ENCODE results near the gene AKTIP. TPM values are rescaled to one million over a fixed set of nuclear protein-coding genes. Genes with fewer than 3 reads are reported as not detected.
A peak's percentile ranks its signal among the peaks of the same experiment; 100 is the strongest.
"Not testable (repeated sequence)": the region's sequence is repeated elsewhere in the genome, so short reads cannot be mapped to it uniquely, and the experiment has no call there.

The AKTIP gene
- total RNA-seq, 2 experiments from 2014 or later, result 57.9 to 61.3 TPM

- Mint-ChIP-seq H3K27ac (no peak overlapping the region), H3K36me3 (ENCODE audit: low read depth) (no peaks in the 10 kb centered on the region), H3K9me3 (no peaks in the 10 kb centered on the region), H3K4me3 (no peak overlapping the region), H3K27me3 (no peaks in the 10 kb centered on the region), H3K4me1 (peaks cover 3% of the 10 kb centered on the region)
- DNase-seq, result no peak
- CTCF ChIA-PET, result interaction anchor here (1.5 kb wide), 1 partner anchor 10 kb away, joined by 7 read pairs; no protein-coding TSS in a partner anchor
- POLR2A ChIA-PET, result interaction anchor here (0.6 kb wide), 1 partner anchor 92 kb away, joined by 6 read pairs; no protein-coding TSS in a partner anchor
Observed at GRCh38 chr16:53529513-53529912, 26.5 kb upstream of the AKTIP start.

GRCh38 chr16:53528797-53529196 lies 25.8 kb upstream of the AKTIP start:
- DNase-seq, result no peak
- H3K36me3 Mint-ChIP-seq (ENCODE audit: low read depth), result no peaks in the 10 kb centered on the region
- H3K4me1 Mint-ChIP-seq, result no peaks in the 10 kb centered on the region
- ChIA-PET POLR2A (no interaction called here), CTCF (interaction anchor here (1.2 to 1.5 kb wide), 2 partner anchors 10 to 18 kb away, joined by 3 to 7 read pairs; no protein-coding TSS in a partner anchor)
- no peaks in the 10 kb centered on the region for H3K9me3 Mint-ChIP-seq
- H3K4me3 Mint-ChIP-seq, result no peak overlapping the region
- no peak overlapping the region for H3K27ac Mint-ChIP-seq
- peaks cover under 1% of the 10 kb centered on the region for H3K27me3 Mint-ChIP-seq

GRCh38 chr16:53523971-53524548 lies 21.1 kb upstream of the AKTIP start:
- Mint-ChIP-seq H3K27ac (no peak overlapping the region), H3K4me1 (peaks cover 10% of the 10 kb centered on the region), H3K4me3 (no peak overlapping the region), H3K9me3 (no peaks in the 10 kb centered on the region), H3K27me3 (peaks cover 6% of the 10 kb centered on the region), H3K36me3 (ENCODE audit: low read depth) (no peaks in the 10 kb centered on the region)
- no peak for DNase-seq
- POLR2A ChIA-PET, result no interaction called here
- CTCF ChIA-PET, result interaction anchor here (1.0 to 1.1 kb wide), 2 partner anchors 10 to 11 kb away, joined by 3 read pairs; no protein-coding TSS in a partner anchor

- no peak overlapping the region for H3K4me3 Mint-ChIP-seq
- no peaks in the 10 kb centered on the region for H3K9me3 Mint-ChIP-seq
- ChIA-PET POLR2A (no interaction called here), CTCF (interaction anchor here (1.1 to 1.2 kb wide), 2 partner anchors 11 to 393 kb away, joined by 3 to 4 read pairs; no protein-coding TSS in a partner anchor)
- H3K4me1 Mint-ChIP-seq, result peaks cover 18% of the 10 kb centered on the region
- H3K36me3 Mint-ChIP-seq (ENCODE audit: low read depth), result no peaks in the 10 kb centered on the region
- peak overlapping the region; percentile 57 for H3K27ac Mint-ChIP-seq
- no peak for DNase-seq
- peaks cover 6% of the 10 kb centered on the region for H3K27me3 Mint-ChIP-seq
Observed at GRCh38 chr16:53523126-53523804, 20.3 kb upstream of the AKTIP start.

- peaks cover 6% of the 10 kb centered on the region for H3K27me3 Mint-ChIP-seq
- ChIA-PET CTCF (interaction anchor here (0.6 to 1.9 kb wide), 8 partner anchors 10 to 464 kb away, joined by 3 to 8 read pairs (median 4); partner anchors contain the start of gene CHD9), POLR2A (no interaction called here)
- peaks cover 40% of the 10 kb centered on the region for H3K4me1 Mint-ChIP-seq
- DNase-seq, result no peak
- H3K9me3 Mint-ChIP-seq, result no peaks in the 10 kb centered on the region
- peak overlapping the region; percentile 71 for H3K4me3 Mint-ChIP-seq
- H3K36me3 Mint-ChIP-seq (ENCODE audit: low read depth), result peaks cover 2% of the 10 kb centered on the region
- H3K27ac Mint-ChIP-seq, result peak overlapping the region; percentile 93
Observed at GRCh38 chr16:53519417-53520091, 16.5 kb upstream of the AKTIP start.

GRCh38 chr16:53518550-53519416 lies 15.8 kb upstream of the AKTIP start:
- POLR2A ChIA-PET, result no interaction called here
- peaks cover 43% of the 10 kb centered on the region for H3K4me1 Mint-ChIP-seq

GRCh38 chr16:53517851-53518250 lies 14.8 kb upstream of the AKTIP start:
- Mint-ChIP-seq H3K9me3 (peaks cover 7% of the 10 kb centered on the region), H3K27ac (peak overlapping the region; percentile 93), H3K4me3 (peak overlapping the region; percentile 71), H3K4me1 (peaks cover 43% of the 10 kb centered on the region), H3K27me3 (peaks cover 5% of the 10 kb centered on the region), H3K36me3 (ENCODE audit: low read depth) (peaks cover 13% of the 10 kb centered on the region)
- no peak for DNase-seq
- ChIA-PET POLR2A (interaction anchor here (0.6 kb wide), 1 partner anchor 77 kb away, joined by 3 read pairs; no protein-coding TSS in a partner anchor), CTCF (interaction anchor here (0.9 to 1.6 kb wide), 4 partner anchors 14 to 37 kb away, joined by 4 to 5 read pairs (median 4); partner anchors contain the start of gene AKTIP)

More at GRCh38 chr16:53518550-53519416, 15.8 kb upstream of the AKTIP start:
- CTCF ChIA-PET, result interaction anchor here (0.6 to 1.9 kb wide), 9 partner anchors 10 to 463 kb away, joined by 3 to 8 read pairs (median 4); partner anchors contain the start of gene CHD9
- Mint-ChIP-seq H3K27me3 (peaks cover 6% of the 10 kb centered on the region), H3K4me3 (peak overlapping the region; percentile 71), H3K27ac (peak overlapping the region; percentile 93), H3K9me3 (peaks cover 6% of the 10 kb centered on the region), H3K36me3 (ENCODE audit: low read depth) (peaks cover 6% of the 10 kb centered on the region)
- DNase-seq, result peak; percentile 88

- Mint-ChIP-seq H3K36me3 (ENCODE audit: low read depth) (peaks cover 16% of the 10 kb centered on the region), H3K4me1 (peaks cover 46% of the 10 kb centered on the region), H3K9me3 (peaks cover 13% of the 10 kb centered on the region), H3K27me3 (no peaks in the 10 kb centered on the region), H3K27ac (no peak overlapping the region), H3K4me3 (no peak overlapping the region)
- DNase-seq, result no peak
- ChIA-PET CTCF (interaction anchor here (0.7 to 1.4 kb wide), 2 partner anchors 10 to 58 kb away, joined by 3 read pairs; no protein-coding TSS in a partner anchor), POLR2A (no interaction called here)
Observed at GRCh38 chr16:53515811-53516210, 12.8 kb upstream of the AKTIP start.

- no peak overlapping the region for H3K4me3 Mint-ChIP-seq
- no peak for DNase-seq
- H3K4me1 Mint-ChIP-seq, result peaks cover 51% of the 10 kb centered on the region
- no peak overlapping the region for H3K27ac Mint-ChIP-seq
- CTCF ChIA-PET, result interaction anchor here (1.4 kb wide), 1 partner anchor 58 kb away, joined by 3 read pairs; no protein-coding TSS in a partner anchor
- no peaks in the 10 kb centered on the region for H3K27me3 Mint-ChIP-seq
- H3K9me3 Mint-ChIP-seq, result peaks cover 13% of the 10 kb centered on the region
- POLR2A ChIA-PET, result no interaction called here
- H3K36me3 Mint-ChIP-seq (ENCODE audit: low read depth), result peaks cover 16% of the 10 kb centered on the region
Observed at GRCh38 chr16:53515259-53515658, 12.2 kb upstream of the AKTIP start.

- peaks cover 13% of the 10 kb centered on the region for H3K9me3 Mint-ChIP-seq
- POLR2A ChIA-PET, DNase-seq, H3K4me3 Mint-ChIP-seq, H3K27me3 Mint-ChIP-seq, H3K27ac Mint-ChIP-seq: not testable (repeated sequence)
- H3K4me1 Mint-ChIP-seq, result peaks cover 37% of the 10 kb centered on the region
- CTCF ChIA-PET, result interaction anchor here (0.9 to 1.0 kb wide), 2 partner anchors 11 to 18 kb away, joined by 3 read pairs; no protein-coding TSS in a partner anchor
- peaks cover 16% of the 10 kb centered on the region for H3K36me3 Mint-ChIP-seq (ENCODE audit: low read depth)
Observed at GRCh38 chr16:53512795-53513194, 9.8 kb upstream of the AKTIP start.

- H3K4me1 Mint-ChIP-seq, result peaks cover 26% of the 10 kb centered on the region
- no peaks in the 10 kb centered on the region for H3K27me3 Mint-ChIP-seq
- H3K36me3 Mint-ChIP-seq (ENCODE audit: low read depth), result peaks cover 16% of the 10 kb centered on the region
- POLR2A ChIA-PET, result no interaction called here
- H3K4me3 Mint-ChIP-seq, result no peak overlapping the region
- no peak for DNase-seq
- CTCF ChIA-PET, result interaction anchor here (0.5 to 1.1 kb wide), 3 partner anchors 10 to 221 kb away, joined by 3 to 5 read pairs (median 3); no protein-coding TSS in a partner anchor
- H3K27ac Mint-ChIP-seq, result no peak overlapping the region
- peaks cover 13% of the 10 kb centered on the region for H3K9me3 Mint-ChIP-seq
Observed at GRCh38 chr16:53511403-53512280, 8.6 kb upstream of the AKTIP start.
